Lower leg skin (tissue), 3 donors: Measurements from ENCODE around the gene ZMYM2.

Experiments used
- POLR2A ChIP-seq, 2 donors: fragments of 450-650 bp; IDR thresholded peaks; one replicate each; pipeline ENCODE4 v1.6.1; 2016 to 2017; ENCODE audit warnings: antibody characterized with exemption in 2 of 2, mild to moderate bottlenecking in 1 of 2, moderate library complexity in 1 of 2
- TF ChIP-seq, protein P1 (sequence below), 3 donors: fragments of 450-650 bp; IDR thresholded peaks; one replicate each; pipeline ENCODE4 v1.5.1; 2016; ENCODE audit warnings: antibody characterized with exemption in 3 of 3, mild to moderate bottlenecking in 3 of 3, moderate library complexity in 2 of 3

DNA sequence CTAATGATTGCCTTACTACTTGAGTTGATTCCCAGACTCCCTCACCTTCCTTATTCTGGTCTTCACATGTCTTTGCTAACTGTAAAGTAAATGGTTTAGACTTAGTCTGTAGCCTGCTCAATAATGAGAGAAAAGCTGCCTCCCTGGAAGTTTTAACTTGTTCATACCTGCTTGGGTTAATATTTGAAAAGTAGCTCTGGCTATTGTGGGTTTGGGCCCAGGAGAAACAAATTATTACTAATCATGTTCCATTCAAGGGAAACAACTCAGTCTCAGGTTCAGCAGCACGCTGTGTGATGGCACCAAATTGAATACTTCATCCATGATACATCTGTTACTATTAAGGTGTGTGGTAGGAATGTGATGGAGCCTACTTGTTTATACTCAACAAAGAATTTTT lies 75.0 kb downstream of the ZMYM2 start:
- TF ChIP-seq, protein P1, sequence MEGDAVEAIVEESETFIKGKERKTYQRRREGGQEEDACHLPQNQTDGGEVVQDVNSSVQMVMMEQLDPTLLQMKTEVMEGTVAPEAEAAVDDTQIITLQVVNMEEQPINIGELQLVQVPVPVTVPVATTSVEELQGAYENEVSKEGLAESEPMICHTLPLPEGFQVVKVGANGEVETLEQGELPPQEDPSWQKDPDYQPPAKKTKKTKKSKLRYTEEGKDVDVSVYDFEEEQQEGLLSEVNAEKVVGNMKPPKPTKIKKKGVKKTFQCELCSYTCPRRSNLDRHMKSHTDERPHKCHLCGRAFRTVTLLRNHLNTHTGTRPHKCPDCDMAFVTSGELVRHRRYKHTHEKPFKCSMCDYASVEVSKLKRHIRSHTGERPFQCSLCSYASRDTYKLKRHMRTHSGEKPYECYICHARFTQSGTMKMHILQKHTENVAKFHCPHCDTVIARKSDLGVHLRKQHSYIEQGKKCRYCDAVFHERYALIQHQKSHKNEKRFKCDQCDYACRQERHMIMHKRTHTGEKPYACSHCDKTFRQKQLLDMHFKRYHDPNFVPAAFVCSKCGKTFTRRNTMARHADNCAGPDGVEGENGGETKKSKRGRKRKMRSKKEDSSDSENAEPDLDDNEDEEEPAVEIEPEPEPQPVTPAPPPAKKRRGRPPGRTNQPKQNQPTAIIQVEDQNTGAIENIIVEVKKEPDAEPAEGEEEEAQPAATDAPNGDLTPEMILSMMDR (IDR thresholded peaks at IDR 0.05): no peak
- TF ChIP-seq POLR2A (IDR thresholded peaks at IDR 0.05): no peak
